Fibroblast of the conjunctiva (primary cell): ENCODE results near the gene CDK1.

Experiments
- DNase-seq: peaks from one replicate; pipeline ENCODE4 v3.0.0-alpha.2; 2010; ENCODE audit warnings: low read depth

Gene CDK1

DNA sequence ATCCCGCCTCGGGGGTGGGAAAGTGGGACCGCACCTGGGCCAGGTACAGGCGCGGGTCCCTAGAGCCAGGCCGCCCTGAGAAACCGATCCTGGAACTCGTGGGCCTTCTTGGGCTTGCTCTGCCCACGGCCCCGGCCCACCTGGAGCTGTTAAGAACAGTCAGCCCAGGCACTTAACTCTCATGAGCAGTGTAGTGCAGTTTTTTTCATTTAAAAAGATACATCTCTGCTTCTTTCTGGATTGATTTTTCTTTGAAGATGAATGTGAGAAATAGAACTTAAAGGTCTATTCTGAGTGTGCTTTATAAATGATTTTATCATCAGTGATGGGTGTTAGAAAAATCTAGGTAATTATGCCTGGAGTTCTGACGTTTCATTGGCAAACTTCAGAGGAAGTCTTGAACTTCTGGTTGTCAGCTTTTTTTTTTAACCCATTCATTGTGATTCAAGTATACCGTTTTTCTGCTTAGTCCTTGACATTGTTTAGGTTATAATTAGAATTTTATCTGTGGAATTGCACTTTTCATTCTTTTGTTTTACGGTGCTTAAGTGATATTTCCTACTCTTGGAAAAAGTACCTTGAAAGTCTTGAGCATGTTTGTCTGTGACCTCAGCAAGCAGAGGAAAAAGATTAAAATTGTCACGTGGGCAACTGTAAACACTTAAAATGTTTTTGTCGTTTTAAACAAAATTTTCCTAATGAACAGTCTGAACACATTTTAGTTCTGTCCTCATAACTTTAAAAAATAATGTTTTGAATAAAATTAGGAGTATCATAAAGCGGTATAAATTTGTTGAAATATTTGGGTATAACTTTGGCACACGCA is 906 bp downstream of the CDK1 start:
- no peak for DNase-seq

DNA sequence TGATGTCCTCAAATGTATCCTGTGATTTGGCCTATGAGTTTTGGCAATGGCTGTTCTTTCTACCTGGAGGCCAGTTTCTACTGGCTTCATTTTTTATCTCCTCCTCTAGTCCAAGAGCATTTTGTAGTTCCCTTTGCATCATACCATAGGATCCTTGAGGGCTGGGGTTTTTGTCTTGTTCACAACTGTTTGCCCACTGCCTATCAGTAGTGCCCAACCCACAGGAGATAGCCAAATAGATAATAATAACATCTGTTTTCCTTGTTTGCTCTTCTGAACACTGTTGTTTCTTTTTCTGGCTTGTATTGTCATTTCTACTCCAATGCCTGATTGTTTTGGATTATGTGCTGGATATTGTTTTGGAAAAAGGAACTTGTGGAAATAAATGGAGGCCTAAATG is 3.4 kb downstream of the CDK1 start:
- no peak for DNase-seq

DNA sequence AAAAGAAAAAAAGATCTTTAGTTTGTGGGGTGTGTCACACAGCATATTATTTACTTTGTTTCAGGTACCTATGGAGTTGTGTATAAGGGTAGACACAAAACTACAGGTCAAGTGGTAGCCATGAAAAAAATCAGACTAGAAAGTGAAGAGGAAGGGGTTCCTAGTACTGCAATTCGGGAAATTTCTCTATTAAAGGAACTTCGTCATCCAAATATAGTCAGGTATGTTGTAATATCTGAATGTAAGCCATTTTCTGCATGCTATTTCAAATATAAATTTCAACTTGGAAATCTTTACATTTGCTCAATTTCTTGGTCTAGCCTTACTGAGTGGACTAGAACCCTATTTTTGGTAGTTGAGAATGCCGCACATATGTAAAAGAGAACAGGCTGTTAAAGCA is 6.4 kb downstream of the CDK1 start:
- no peak for DNase-seq

DNA sequence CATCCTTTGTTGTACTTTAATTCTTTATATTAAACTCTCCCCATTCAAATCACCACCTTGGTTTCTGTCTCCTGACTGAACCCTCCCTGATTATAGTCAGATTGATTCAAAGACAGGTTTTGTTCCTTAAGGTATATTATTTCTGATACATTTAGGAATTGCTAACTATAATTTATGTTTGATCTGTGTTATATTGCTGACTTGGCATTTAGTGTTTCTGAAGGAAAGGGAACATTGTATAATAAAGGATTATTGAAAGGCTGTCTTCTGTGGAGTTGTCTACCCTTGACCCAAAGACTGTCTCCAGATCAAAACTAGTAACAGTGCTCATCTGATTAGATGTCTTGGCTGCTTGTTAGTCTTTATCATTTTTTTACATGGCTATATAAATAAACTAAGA is 10.3 kb downstream of the CDK1 start:
- no peak for DNase-seq

DNA sequence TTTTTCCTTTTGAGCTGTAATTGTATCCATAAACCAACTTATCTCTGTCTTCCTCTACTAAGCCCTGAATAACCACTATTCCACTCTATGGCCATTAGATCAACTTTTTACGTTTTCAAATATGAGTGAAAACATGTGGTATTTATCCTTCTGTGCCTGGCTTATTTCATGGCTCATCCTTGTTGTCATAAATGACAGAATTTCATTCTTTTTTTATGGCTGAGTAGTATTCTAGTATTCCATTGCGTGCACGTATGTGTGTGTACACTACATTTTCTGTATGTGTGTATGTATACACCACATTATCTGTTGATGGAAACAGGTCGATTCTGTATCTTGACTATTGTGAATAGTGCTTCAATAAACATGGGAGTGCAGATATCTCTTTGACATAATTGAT is 11.1 kb downstream of the CDK1 start:
- DNase-seq: no peak

DNA sequence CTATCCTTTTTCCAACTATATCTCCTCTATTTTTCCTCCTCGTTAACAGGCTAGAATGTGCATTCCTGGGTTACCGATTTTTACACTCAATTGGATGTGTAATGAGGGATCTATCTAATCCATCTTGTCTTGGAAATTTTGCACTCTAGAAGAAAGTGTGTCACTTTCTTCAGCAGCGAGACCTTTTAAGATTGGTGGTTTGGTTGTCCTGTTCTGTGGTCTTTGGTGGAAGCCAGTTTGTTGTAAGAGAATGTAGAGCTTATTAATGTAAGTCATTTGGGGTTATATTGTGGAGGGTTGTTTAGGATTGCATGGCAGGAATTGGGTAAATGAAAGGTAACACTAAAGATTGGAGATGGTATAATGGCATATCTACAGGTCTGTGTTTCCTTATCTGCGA is 16.7 kb downstream of the CDK1 start:
- DNase-seq: no peak

DNA sequence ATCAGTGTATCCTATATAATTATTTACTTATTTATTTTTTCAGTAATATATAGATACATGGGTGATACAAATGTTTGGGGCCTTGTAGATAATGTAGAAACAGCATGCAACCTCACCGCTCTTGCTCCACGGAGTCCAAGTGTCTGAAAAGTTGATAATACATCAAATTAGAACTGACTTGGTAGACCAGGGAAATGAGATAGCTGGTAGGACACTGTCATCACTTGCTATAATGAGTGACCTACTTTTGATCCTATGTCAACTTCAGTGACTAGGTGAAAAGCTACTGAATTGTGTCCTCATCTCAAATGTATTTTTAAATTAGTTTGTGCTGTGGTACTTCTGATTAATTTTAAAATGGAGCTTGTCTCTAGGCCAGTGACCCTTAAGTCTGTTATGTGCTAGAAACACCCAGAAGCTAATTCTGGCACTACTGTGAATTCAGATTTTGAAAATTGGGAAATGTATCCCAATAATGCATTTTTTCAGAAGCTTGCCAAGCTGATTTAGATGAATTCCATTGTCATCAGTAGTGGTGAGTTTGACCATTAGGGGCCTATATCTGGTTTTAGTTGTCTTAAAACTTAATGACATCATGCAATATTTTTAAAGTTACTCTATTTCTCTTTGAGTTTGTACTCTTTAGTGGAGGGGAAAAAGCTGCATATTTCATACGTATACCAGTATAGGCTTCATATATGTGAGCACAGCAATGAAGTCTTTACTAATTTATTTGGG is 17.4 kb downstream of the CDK1 start:
- no peak for DNase-seq

DNA sequence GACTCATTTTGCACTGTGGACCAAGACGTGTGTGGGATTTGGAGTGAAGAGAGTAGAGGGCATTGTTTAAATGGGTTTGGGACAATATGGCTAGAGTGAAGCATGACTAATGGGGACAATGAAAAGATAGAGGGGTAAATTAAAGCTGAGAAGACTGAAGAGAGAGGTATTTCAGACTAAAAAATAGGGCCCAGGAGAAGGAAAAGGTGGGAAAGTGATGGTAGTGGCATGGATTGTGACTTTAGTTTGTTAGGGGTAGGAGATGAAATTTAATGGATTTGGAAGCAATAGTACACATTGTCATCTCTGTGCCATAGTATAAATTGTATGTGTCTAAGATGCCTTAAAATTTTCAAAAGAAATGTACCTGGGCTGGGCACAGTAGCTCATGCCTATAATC is 18.2 kb downstream of the CDK1 start:
- no peak for DNase-seq

DNA sequence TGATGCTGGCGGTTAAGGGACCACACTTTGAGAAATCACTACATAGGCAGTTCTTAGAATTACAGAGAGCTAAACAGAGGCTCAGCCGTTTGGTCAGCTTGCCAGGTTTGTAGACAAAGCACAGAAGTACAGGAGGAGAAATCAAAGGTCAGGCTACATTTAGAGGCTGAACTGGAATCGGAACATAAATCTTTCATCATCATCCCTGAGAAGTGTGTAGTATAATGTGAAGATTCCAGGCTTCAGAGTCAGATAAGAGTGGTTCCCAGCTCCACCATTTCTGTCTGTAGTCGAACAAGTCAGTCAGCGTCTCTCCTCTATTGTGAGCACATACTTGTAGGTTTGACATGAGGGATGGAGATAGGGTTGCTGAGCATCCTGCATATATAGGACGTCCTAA is 18.9 kb downstream of the CDK1 start:
- no peak for DNase-seq

DNA sequence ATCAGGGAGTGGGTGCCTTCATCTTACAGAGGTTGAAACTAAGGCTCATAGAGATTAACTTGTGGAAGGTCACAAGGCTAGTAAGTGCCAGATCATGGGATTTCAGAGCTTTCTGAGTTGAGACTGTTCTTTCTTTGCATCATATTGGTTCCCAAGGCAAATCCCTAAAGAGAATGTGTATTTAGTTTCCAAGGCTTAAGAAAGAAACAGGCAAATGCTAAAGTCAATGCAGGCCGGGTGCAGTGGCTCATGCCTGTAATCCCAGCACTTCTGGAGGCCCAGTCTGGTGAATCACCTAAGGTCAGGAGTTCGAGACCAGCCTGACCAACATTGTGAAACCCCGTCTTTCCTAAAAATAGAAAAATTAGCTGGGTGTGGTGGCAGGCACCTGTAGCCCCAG is 19.8 kb downstream of the CDK1 start:
- no peak for DNase-seq

DNA sequence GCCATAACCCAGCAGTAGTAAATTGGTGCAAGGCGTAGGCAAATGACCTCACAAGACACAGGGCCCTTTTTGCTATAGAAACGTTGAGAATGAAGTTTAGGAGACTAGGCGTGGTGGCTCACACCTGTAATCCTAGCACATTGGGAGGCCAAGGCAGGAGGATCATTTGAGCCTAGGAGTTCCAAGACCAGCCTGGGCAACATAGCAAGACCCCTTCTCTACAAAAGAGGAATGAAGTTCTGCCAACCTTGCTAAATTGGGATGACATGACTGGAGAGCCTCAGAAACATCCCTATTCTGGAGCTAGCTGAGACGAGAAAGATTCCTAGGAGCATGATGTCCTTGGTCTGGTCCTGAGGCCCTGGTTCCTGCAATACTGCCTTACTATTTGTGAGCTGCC is 20.6 kb downstream of the CDK1 start:
- DNase-seq: no peak

DNA sequence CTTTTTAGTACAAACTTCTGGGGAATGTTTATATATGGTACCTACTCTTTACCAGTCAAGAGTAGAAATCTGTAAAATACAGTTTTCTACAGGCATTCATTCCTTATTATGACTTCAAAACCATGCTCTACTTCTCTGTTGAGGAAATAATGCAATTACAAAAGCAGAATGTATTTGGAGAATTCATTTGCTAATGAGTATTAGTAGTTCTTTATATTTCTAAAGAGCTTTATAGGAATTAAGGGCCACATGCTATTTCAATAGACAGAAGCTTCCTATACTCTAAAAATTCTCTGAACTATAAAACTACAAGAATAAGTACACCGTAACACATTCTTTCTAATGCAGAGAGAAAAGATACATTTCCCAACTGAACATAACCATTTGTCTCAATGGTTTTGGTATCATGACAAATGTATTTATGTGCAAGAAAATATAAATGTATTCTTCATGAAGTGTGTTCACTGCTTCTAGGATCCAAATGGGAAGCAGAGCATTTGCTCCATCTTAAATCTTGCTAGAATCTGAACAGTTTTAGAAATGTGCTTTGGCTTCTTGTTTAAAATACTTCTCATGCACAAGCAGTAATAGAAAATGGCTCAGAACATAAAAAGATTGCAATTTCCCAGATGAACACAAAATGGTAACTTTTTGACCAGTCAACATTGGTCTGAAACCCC is 21.8 kb downstream of the CDK1 start:
- no peak for DNase-seq

DNA sequence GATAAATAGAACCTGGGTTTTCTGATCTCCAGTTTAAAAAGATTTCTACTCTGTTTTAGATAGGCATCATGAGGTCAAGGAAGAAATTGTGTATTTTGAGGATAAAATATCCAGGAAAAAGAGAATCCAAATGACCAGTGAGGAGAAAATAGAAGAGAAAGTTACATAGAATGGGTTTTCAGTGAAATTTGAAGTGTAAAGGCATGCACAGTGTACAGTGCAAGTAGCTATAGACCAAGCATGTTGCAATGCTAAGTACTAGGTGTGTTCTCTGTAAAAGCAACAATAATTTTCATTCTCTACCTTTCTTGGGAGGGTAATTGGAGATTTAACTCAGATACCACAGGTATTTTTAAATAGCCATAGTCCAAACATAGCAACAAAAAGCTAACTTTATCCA is 22.6 kb downstream of the CDK1 start:
- no peak for DNase-seq

DNA sequence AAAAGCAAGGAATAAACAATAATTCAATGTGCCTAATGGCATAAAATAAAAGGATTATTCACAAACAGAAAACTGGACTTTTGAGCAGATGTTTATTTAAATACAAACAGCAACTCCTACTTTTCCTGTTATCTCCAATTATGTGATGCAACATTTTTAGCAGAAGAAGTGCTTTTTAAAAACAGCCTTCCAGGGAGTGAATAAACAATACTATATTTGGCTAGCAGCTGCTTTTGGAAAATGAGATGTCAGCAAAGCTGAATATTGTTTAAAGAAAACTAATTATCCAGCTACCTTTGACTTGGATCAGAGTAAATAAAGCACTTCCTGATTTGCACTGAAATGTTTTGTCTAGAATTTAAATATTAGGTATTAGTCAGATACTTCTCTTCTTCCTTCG is 23.2 kb downstream of the CDK1 start:
- no peak for DNase-seq

DNA sequence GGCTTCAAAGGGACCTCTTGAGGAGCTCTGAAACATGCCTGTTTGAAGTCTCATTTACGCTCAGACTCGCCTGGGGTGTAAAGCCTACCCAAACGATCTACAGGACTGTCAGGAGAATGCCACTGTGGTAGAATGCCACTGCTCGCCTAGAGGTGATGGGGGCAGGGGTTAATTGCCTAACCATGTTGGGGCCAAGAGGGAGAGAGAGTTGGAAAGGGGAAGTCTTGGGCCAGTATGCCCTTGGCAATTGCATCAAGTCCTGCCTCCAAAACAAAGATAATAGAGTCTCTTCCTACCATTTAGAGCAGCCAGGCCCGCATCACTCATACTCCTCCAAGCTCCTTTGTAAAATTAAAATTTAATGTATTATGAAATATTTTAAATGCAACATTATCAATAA is 25.2 kb downstream of the CDK1 start:
- DNase-seq: no peak

DNA sequence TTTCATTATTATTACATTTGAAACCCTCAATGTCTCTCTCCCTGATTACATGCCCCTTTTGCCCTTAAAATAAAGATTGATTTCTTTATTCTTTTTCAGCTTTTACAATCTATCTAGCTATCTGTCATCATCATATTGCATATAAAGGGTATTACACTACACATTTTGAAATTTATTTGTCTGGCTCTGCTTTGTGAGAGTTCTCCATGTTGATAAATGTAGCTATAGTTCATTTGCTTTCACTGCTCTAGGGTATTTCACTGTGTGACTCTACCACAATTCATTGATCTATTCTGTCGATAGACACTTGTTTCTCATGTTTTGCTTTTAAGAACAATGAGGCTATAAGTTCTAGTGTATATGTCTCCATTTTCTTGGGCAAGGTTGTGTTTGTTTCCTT is 25.6 kb downstream of the CDK1 start:
- DNase-seq: no peak

DNA sequence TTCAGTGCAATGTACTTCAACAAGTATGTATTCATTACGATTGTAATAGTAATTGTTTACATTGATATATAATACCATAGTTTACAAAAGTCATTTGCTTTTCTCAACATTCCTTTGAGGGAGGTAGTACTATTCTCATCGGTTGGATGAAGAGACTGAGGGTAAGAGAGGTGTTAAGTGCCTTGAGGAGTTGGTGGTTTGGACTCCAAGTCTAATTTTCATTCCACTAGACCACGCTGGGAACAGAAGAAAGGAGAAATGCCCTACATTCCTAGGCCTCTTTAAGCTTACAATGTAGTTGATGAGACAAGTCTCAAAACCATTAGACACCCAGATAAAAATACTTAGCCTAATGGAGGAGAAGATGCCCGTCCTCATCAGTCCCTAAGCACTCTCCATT is 28.6 kb downstream of the CDK1 start:
- DNase-seq: no peak

DNA sequence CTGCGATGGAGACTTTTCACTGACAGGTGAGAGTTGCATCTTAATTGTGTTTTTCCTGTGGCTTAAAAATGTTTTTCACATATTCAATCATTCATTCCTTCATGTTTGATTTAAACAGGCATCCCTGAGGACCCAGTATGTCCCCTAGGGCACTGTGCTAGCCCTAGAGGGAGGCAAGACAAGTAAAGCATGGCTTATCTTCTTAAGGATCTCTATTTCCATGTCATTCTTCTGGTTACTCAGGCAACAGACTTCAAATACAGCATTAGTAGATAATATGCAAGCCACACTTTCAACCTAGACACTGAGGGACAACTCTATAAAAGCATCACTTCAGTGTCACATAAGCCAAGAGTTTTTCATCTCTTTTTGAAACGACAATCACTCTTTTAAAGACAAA is 29.2 kb downstream of the CDK1 start:
- no peak for DNase-seq

DNA sequence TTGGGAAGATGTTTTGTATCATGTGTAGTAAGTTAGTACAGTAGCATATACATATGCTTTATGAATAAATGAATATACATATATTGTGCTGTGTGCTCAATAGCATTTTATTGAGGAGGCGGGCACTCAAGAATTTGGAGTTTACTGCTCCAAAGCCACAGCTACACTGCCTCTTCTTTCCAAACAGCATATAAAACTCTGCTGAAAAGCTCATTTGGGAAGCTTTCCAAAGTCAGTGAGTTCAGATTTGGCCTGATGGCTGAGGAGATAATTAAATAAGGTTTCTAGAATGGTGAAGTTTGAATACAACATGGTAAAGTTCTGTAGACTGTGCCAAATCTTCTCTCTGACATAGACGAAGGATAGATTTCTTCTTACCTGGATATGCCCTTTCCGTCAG is 29.8 kb downstream of the CDK1 start:
- no peak for DNase-seq

DNA sequence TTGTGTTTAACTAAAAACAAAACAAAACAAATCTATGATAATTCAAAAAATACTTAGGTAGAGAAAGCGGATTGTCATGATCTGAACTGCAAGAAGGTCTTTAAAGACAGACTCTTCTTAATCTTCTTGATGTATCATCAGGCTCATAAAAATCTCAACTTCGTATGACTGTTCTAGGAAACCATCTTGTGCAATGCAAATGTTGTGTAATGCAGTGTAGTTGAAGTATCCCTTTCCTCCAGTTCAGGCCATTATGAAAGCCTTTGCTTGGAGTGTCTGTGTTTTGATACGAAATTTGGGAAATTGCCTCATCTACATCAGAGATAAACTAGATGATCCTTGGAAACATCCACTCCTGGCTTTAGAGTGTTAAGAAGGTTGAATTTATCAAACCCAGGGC is 30.9 kb downstream of the CDK1 start:
- DNase-seq: peak; percentile 22

DNA sequence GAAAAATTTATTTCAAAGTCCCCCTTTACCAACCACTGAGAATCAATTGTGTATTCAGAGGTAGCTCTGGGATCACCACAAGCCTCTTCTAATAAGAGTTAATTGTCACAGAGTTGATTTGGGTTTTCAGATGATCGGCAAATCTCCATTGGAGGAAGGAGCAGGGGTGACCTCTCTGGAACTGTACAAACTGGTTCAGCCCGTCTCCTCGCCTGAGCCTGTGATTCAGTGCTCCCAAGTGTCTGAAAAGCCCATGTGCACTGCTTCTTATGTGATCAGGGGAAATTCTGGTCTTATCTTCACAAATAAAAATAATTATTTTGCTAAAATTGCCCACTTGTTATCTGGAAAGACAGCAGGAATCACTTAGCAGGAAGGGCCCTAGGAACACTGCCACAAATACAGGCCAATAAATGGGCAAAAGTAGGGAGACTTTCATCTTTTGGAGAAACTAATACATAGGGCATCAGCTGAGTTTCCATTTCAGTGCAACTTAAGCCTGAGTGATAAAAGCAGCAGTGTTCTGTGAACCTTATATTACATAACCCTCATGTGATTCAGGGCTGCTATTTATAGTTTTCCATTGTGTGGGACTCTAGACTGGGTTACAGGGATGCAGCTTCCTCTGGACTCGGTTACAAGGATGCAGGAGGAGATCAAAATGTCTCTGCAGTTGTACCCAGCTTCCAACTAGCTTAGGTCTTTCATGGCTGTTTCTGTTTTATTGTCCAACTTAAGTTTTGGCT is 32.3 kb downstream of the CDK1 start:
- DNase-seq: no peak

DNA sequence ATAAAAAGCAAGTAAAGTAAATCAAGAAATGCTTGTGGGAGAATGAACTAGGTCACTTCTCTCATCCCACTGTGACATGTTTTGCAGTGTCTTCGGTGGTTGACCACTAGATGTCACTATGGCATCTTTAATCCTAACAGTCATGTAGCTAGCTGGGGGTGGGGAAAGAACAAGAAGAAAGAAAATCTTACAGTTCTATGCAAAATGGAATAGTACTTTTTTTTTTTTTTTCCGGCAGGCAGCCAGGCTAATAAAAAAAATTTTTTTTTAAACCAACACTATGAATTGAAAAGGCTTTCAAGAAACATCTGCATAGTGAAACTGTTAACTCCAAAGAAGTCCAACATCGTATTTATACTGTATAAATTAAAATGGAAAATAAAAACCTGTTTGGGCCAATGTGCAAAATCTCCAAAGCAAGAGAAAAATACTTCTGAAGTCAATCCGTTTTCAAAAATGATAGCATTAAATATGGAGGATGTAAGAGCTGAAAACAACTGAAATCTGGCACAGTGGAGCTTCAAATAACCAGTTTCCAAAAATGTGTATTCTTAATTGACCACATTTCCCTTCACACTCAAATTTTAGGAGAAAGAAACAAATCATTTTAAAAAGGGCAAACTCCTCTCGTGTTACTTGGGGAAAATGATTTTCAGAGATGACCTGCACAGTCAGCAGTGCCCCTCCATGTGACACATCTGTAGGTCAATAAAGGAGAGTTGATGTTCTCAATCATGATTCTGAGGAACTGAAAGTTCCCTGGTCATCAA is 38.5 kb downstream of the CDK1 start:
- DNase-seq: peak; percentile 82
